Left ventricle myocardium inferior (tissue), 1 donor: Measurements from ENCODE around the gene MED12L. TPM values are rescaled to one million over a fixed set of nuclear protein-coding genes. Genes with fewer than 3 reads are reported as not detected.

ENCODE experiments used
- DNase-seq: peaks from one replicate; pipeline ENCODE4 v3.0.0-alpha.2; 2020
- H3K27ac ChIP-seq: fragments of 200-600 bp; replicated peaks from 2 replicates; pipeline ENCODE4 v1.8.0; 2021
- H3K27me3 ChIP-seq: fragments of 200-600 bp; 2 replicates; pipeline ENCODE4 v1.8.0; 2021; ENCODE audit warnings: low read depth
- H3K36me3 ChIP-seq: fragments of 200-600 bp; 2 replicates; pipeline ENCODE4 v1.8.0; 2021
- H3K4me1 ChIP-seq: fragments of 200-600 bp; 2 replicates; pipeline ENCODE4 v1.8.0; 2021
- H3K4me3 ChIP-seq: fragments of 200-600 bp; 2 replicates; pipeline ENCODE4 v1.8.0; 2021; ENCODE audit warnings: mild to moderate bottlenecking, moderate library complexity
- H3K9me3 ChIP-seq: fragments of 200-600 bp; replicated peaks from 2 replicates; pipeline ENCODE4 v1.8.0; 2021
- intact Hi-C: fragments of 100-400 bp; cut with micrococcal nuclease; formaldehyde crosslinking; loops from one replicate; pipeline ENCODE4 v1.11.0; 2022
- total RNA-seq: library from RNA; stranded (reverse); fragmentation: NEBNext Ultra II Directional; extraction: Animal tissue kit (Norgen Biotek cat#: 25700); gene quantifications from one replicate; pipeline ENCODE4 v1.2.1, GENCODE V29; 2021
- TF ChIP-seq, protein P1 (sequence below): fragments of 200-600 bp; IDR thresholded peaks from 2 replicates; pipeline ENCODE4 v1.8.0; 2021; ENCODE audit warnings: antibody characterized with exemption, mild to moderate bottlenecking, borderline replicate concordance
- donor health status: DM: no; HTN: yes; CAD: no; lungs with severe emphysema.

Gene MED12L
- total RNA-seq, 1 donor from 2014 or later: 0.82 TPM

DNA sequence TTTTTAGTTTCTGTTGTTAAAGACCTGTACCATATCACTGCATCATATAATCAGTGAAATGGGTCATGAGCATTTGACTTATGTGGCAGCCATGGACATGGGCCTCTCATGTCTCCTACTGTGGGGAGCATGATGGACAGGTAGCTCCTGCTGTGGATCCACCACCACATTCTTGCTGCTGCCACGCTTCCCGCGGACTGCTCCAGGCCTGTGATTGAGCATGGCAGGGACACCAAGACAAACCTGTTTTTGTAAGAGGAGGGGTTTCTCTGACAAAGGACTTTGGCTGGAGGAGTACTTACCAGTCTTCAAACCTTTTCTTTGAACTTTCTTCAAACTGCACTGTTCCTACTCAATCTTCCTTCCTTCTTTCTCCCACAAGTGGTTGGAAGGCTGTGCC, 210.8 kb downstream of the MED12L start:
- intact Hi-C loops: no loop called here
- TF ChIP-seq, protein P1, sequence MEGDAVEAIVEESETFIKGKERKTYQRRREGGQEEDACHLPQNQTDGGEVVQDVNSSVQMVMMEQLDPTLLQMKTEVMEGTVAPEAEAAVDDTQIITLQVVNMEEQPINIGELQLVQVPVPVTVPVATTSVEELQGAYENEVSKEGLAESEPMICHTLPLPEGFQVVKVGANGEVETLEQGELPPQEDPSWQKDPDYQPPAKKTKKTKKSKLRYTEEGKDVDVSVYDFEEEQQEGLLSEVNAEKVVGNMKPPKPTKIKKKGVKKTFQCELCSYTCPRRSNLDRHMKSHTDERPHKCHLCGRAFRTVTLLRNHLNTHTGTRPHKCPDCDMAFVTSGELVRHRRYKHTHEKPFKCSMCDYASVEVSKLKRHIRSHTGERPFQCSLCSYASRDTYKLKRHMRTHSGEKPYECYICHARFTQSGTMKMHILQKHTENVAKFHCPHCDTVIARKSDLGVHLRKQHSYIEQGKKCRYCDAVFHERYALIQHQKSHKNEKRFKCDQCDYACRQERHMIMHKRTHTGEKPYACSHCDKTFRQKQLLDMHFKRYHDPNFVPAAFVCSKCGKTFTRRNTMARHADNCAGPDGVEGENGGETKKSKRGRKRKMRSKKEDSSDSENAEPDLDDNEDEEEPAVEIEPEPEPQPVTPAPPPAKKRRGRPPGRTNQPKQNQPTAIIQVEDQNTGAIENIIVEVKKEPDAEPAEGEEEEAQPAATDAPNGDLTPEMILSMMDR: no peak
- H3K4me1 ChIP-seq: no peaks in the 10 kb centered on the region
- H3K27ac ChIP-seq: no peak overlapping the region
- peaks cover 32% of the 10 kb centered on the region for H3K27me3 ChIP-seq
- no peak overlapping the region for H3K4me3 ChIP-seq
- no peak for DNase-seq
- H3K36me3 ChIP-seq: no peaks in the 10 kb centered on the region
- H3K9me3 ChIP-seq: no peaks in the 10 kb centered on the region

DNA sequence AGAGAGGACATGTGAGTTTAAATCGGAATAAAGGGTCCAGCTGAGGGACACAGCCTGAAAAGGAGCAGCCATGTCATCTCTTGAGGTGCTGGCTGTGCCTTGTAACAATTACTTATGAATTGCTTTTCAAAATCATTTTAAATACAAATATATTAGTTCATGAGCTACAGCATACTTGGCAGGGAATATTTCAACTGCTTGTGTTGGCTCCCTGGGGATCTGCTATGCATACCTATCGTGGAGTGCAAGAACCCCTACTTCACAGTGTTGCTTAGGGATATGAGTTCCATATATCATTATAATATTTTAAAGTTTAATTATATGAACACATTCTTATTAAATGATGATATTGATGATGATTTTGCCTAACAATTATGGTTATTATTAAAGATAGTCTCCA, 212.0 kb downstream of the MED12L start:
- Histone ChIP-seq H3K27ac (no peak overlapping the region), H3K27me3 (peaks cover 31% of the 10 kb centered on the region), H3K9me3 (no peaks in the 10 kb centered on the region), H3K4me3 (no peak overlapping the region), H3K4me1 (no peaks in the 10 kb centered on the region), H3K36me3 (no peaks in the 10 kb centered on the region)
- TF ChIP-seq, protein P1: no peak
- intact Hi-C loops: no loop called here
- no peak for DNase-seq

DNA sequence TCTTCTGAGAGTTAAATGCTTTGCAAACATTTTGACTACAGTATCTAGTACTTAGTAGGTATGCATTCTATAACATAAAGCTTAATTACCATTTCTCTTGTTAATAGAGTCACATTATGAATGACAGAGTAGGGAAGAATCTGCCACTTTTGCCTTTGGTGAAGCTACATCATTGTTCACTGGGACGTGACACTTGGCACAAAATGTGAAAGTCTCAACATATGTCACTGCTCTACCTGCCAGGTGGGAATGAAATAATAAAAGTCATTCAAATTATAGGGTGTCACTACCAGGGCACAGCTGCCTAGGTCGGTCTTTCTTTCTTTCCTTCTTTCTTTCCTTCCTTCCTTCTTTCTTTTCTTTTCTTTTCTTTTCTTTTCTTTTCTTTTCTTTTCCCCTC, 213.5 kb downstream of the MED12L start:
- Histone ChIP-seq H3K9me3 (no peaks in the 10 kb centered on the region), H3K27ac (no peak overlapping the region), H3K36me3 (no peaks in the 10 kb centered on the region), H3K4me1 (no peaks in the 10 kb centered on the region), H3K27me3 (peaks cover 28% of the 10 kb centered on the region), H3K4me3 (no peak overlapping the region)
- no peak for DNase-seq
- TF ChIP-seq, protein P1: no peak
- intact Hi-C loops: no loop called here

DNA sequence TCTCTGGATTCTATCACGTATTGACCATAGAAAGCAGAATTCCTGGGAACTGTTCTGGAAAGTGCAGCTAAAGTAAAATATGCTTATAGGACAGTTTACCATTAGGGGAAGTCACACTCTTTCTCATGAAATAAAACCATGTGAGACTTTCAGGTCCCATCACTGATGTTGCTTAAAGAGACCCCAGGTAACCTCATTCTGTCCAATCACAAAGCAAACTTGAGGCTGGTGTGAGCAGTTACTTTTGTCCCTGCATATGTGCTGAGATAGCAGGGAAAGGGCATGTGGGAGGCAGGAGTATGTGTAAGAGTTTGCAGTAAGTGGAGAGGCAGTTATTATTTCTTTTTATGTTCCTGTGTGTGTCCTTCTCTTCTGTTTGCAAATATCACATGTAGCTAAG, 215.1 kb downstream of the MED12L start:
- Histone ChIP-seq H3K4me3 (no peak overlapping the region), H3K4me1 (no peaks in the 10 kb centered on the region), H3K36me3 (no peaks in the 10 kb centered on the region), H3K9me3 (no peaks in the 10 kb centered on the region), H3K27me3 (peaks cover 28% of the 10 kb centered on the region), H3K27ac (no peak overlapping the region)
- TF ChIP-seq, protein P1: no peak
- intact Hi-C loops: no loop called here
- DNase-seq: no peak

DNA sequence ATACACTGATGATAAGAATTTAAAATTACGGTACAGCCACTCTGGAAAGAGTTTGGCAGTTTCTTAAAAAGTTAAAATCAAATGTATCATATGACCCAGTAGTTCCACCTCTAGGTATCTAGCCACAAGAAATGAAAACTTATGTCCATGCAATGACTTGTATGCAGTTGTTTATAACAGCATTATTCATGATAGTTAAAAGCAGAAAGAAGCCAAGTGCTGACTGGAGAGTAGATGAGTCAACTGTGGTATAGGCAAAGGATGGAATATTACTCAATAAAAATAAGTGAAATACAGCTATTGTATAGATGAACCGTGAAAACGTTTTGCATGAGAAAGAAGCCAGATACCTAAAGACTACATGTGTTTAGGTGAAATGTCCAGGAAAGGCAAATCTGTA, 216.3 kb downstream of the MED12L start:
- Histone ChIP-seq H3K27ac (no peak overlapping the region), H3K4me3 (no peak overlapping the region), H3K4me1 (no peaks in the 10 kb centered on the region), H3K27me3 (peaks cover 28% of the 10 kb centered on the region), H3K9me3 (no peaks in the 10 kb centered on the region), H3K36me3 (no peaks in the 10 kb centered on the region)
- no peak for DNase-seq
- TF ChIP-seq, protein P1: no peak
- intact Hi-C loops: no loop called here

DNA sequence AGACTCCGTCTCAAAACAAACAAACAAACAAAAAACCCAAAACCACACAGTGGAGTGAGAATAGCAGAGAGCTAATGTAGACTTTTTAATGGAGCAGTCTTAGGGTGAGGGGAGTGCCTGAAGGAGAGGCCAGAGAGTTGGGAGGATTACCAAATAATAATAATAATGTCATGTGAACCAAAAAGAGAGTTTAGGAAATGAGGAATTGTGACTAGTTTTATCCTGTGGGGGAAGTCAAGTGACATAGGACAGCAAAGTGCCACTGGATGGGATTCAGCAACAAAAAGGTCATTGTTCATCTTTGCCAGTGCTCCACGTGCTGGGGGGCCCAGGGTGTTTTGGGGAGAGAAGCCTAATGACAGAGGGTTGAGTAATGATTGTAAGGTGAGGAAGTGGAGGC, 218.3 kb downstream of the MED12L start:
- TF ChIP-seq, protein P1: no peak
- H3K27ac ChIP-seq: no peak overlapping the region
- H3K36me3 ChIP-seq: no peaks in the 10 kb centered on the region
- peaks cover 18% of the 10 kb centered on the region for H3K27me3 ChIP-seq
- intact Hi-C loops: no loop called here
- DNase-seq: no peak
- no peaks in the 10 kb centered on the region for H3K9me3 ChIP-seq
- no peak overlapping the region for H3K4me3 ChIP-seq
- no peaks in the 10 kb centered on the region for H3K4me1 ChIP-seq
